Activated T-cell treated with anti-CD3 and anti-CD28 coated beads, Interleukin-2, amount 50 U/mL, for 24 hours (primary cell): ENCODE measurements around the gene FRAS1.
"Not testable (repeated sequence)": the region's sequence is repeated elsewhere in the genome, so short reads cannot be mapped to it uniquely, and the experiment has no call there.

ENCODE experiments used
- DNase-seq: peaks from one replicate; pipeline ENCODE4 v3.0.0-alpha.2; 2020
- H3K27ac Mint-ChIP-seq: 2 replicates; pipeline ENCODE4 v1.8.0; 2020; ENCODE audit warnings: mild to moderate bottlenecking, mixed read lengths
- H3K27me3 Mint-ChIP-seq: 2 replicates; pipeline ENCODE4 v1.8.0; 2020; ENCODE audit warnings: mixed read lengths
- H3K36me3 Mint-ChIP-seq: 2 replicates; pipeline ENCODE4 v1.8.0; 2020; ENCODE audit warnings: low read depth, mixed read lengths
- H3K4me1 Mint-ChIP-seq: 2 replicates; pipeline ENCODE4 v1.8.0; 2020; ENCODE audit warnings: low read depth, mixed read lengths
- H3K4me3 Mint-ChIP-seq: 2 replicates; pipeline ENCODE4 v1.8.0; 2020; ENCODE audit warnings: mild to moderate bottlenecking, moderate library complexity, mixed read lengths
- H3K9me3 Mint-ChIP-seq: 2 replicates; pipeline ENCODE4 v1.8.0; 2020; ENCODE audit warnings: mixed read lengths

FRAS1 gene

GRCh38 chr4:78155616-78156105, 98.5 kb downstream of the FRAS1 start:
- Mint-ChIP-seq H3K27ac (no peak overlapping the region), H3K4me1 (no peaks in the 10 kb centered on the region), H3K27me3 (peaks cover 17% of the 10 kb centered on the region), H3K36me3 (no peaks in the 10 kb centered on the region), H3K4me3 (no peak overlapping the region), H3K9me3 (no peaks in the 10 kb centered on the region)
- DNase-seq: no peak

DNA sequence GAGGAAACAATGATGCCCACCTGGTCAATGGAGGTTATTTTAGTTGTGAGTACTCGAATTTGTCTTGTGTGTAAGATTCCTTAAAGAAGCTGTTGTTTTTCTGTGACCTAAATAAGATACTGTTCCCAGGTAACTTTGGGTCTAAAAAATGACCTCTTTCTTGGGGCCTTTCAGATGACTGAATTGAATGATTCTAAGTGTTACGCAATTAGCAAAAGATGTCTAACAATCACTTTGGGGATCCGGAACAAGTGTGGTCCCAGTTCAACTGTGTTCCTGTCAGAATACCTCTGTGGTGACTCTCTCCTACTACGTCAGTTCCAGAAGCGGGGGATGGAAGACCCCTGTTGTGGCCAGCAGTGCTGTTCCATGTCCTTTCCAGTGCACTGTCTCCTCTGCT, 99.4 kb downstream of the FRAS1 start:
- no peak overlapping the region for H3K4me3 Mint-ChIP-seq
- no peaks in the 10 kb centered on the region for H3K9me3 Mint-ChIP-seq
- no peaks in the 10 kb centered on the region for H3K4me1 Mint-ChIP-seq
- no peaks in the 10 kb centered on the region for H3K36me3 Mint-ChIP-seq
- peaks cover 17% of the 10 kb centered on the region for H3K27me3 Mint-ChIP-seq
- no peak for DNase-seq
- H3K27ac Mint-ChIP-seq: no peak overlapping the region

GRCh38 chr4:78162342-78162741, 105.2 kb downstream of the FRAS1 start:
- no peak overlapping the region for H3K27ac Mint-ChIP-seq
- H3K36me3 Mint-ChIP-seq: no peaks in the 10 kb centered on the region
- no peak for DNase-seq
- H3K4me3 Mint-ChIP-seq: no peak overlapping the region
- H3K9me3 Mint-ChIP-seq: no peaks in the 10 kb centered on the region
- H3K27me3 Mint-ChIP-seq: peaks cover 18% of the 10 kb centered on the region
- no peaks in the 10 kb centered on the region for H3K4me1 Mint-ChIP-seq

DNA sequence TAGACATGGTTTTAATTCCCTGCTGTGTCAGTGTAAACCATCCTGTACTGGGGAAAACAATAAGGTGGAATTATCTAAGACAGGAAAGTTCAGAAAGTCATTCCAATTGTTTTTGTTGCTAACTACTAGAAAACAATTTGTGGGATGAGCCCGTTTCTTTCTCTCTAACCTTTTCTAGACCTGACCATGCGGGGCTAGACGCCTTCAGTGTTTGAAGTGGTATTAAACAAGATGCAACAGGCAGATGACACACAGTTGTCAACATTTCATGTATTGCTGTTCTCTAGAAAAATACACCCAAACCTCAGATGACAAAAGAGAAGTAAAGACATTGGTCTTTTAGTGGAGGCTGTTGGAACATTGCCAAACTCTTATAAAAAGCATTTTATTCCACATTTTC, 105.7 kb downstream of the FRAS1 start:
- Mint-ChIP-seq H3K4me3 (no peak overlapping the region), H3K36me3 (no peaks in the 10 kb centered on the region), H3K4me1 (no peaks in the 10 kb centered on the region), H3K27me3 (peaks cover 18% of the 10 kb centered on the region), H3K27ac (no peak overlapping the region), H3K9me3 (no peaks in the 10 kb centered on the region)
- no peak for DNase-seq

- Mint-ChIP-seq H3K27me3 (peaks cover 10% of the 10 kb centered on the region), H3K27ac (no peak overlapping the region), H3K9me3 (no peaks in the 10 kb centered on the region), H3K4me3 (no peak overlapping the region), H3K4me1 (no peaks in the 10 kb centered on the region), H3K36me3 (no peaks in the 10 kb centered on the region)
- DNase-seq: no peak
Measured at GRCh38 chr4:78165758-78166157, 108.6 kb downstream of the FRAS1 start.

GRCh38 chr4:78166622-78167021, 109.5 kb downstream of the FRAS1 start:
- DNase-seq: no peak
- no peaks in the 10 kb centered on the region for H3K9me3 Mint-ChIP-seq
- no peak overlapping the region for H3K27ac Mint-ChIP-seq
- no peaks in the 10 kb centered on the region for H3K4me1 Mint-ChIP-seq
- H3K27me3 Mint-ChIP-seq: peaks cover 11% of the 10 kb centered on the region
- H3K36me3 Mint-ChIP-seq: no peaks in the 10 kb centered on the region
- H3K4me3 Mint-ChIP-seq: no peak overlapping the region

DNA sequence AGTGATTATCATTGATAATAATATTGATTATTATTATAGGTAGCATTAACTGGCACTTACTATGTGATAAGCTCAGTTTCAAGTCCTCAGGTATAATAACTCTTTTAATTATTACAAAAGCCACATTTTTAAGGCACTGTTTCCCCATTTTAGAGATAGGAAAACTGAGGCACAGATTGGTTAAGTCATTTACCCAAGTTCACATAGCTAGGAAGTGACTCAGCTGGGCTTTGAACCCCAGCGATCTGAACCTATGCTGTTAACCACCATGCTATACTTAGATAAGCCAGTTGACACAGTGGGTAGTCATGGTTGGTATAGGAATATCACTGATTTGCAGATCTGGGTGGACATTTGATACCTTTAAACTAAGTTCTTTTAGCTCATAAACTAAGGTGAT, 110.4 kb downstream of the FRAS1 start:
- no peak overlapping the region for H3K4me3 Mint-ChIP-seq
- DNase-seq: no peak
- H3K4me1 Mint-ChIP-seq: no peaks in the 10 kb centered on the region
- H3K27ac Mint-ChIP-seq: no peak overlapping the region
- no peaks in the 10 kb centered on the region for H3K36me3 Mint-ChIP-seq
- H3K27me3 Mint-ChIP-seq: peaks cover 12% of the 10 kb centered on the region
- no peaks in the 10 kb centered on the region for H3K9me3 Mint-ChIP-seq

- no peak overlapping the region for H3K27ac Mint-ChIP-seq
- peaks cover 15% of the 10 kb centered on the region for H3K27me3 Mint-ChIP-seq
- H3K9me3 Mint-ChIP-seq: no peaks in the 10 kb centered on the region
- no peaks in the 10 kb centered on the region for H3K36me3 Mint-ChIP-seq
- no peak for DNase-seq
- H3K4me1 Mint-ChIP-seq: no peaks in the 10 kb centered on the region
- H3K4me3 Mint-ChIP-seq: no peak overlapping the region
Measured at GRCh38 chr4:78168029-78168428, 110.9 kb downstream of the FRAS1 start.

GRCh38 chr4:78169728-78170127, 112.6 kb downstream of the FRAS1 start:
- no peaks in the 10 kb centered on the region for H3K4me1 Mint-ChIP-seq
- H3K27ac Mint-ChIP-seq: no peak overlapping the region
- no peak for DNase-seq
- no peaks in the 10 kb centered on the region for H3K9me3 Mint-ChIP-seq
- no peaks in the 10 kb centered on the region for H3K36me3 Mint-ChIP-seq
- H3K4me3 Mint-ChIP-seq: no peak overlapping the region
- H3K27me3 Mint-ChIP-seq: peaks cover 15% of the 10 kb centered on the region

DNA sequence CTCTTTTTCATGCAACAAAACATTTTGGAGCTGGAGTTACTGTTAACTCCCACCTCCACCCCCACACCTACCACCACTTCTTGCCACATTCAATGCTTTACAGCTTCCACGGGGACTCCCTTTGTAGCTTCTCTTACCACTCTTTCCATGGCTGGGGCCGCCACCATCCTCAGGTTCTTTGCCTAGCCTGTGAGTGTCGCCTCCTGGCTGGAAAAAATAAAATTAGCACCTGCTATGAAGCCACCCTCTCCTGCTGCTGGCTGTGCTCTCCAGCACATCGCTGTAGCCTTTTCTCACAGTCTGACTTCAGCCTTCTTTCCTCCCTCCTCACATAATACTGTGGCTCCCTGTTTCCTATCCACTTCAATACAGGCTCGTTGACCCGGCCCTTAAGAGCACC, 114.4 kb downstream of the FRAS1 start:
- Mint-ChIP-seq H3K9me3 (no peaks in the 10 kb centered on the region), H3K27ac (no peak overlapping the region), H3K27me3 (peaks cover 15% of the 10 kb centered on the region), H3K4me3 (no peak overlapping the region), H3K4me1 (no peaks in the 10 kb centered on the region), H3K36me3 (no peaks in the 10 kb centered on the region)
- no peak for DNase-seq

- H3K4me1 Mint-ChIP-seq: no peaks in the 10 kb centered on the region
- H3K27ac Mint-ChIP-seq: no peak overlapping the region
- DNase-seq: no peak
- no peak overlapping the region for H3K4me3 Mint-ChIP-seq
- no peaks in the 10 kb centered on the region for H3K9me3 Mint-ChIP-seq
- peaks cover 8% of the 10 kb centered on the region for H3K27me3 Mint-ChIP-seq
- H3K36me3 Mint-ChIP-seq: no peaks in the 10 kb centered on the region
Measured at GRCh38 chr4:78174891-78175290, 117.8 kb downstream of the FRAS1 start.

DNA sequence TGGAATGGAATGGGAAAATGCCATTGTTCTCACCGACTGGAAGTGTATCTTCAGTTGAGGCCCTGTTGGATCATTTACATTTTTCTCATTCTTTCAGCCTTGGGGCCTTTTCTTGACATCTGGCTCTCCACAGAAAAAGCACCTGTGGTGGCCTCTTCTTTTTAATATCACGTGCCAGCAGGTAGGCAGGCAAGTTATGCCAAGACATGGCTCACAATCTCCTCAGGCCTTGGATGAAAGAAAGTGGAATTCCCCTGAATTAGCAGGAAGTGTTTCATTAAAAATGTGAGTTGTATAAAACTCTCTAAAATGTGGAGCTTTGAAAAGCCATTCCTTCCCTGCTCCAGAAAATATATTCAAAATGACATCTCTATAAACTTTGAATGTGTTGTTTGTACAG, 122.1 kb downstream of the FRAS1 start:
- Mint-ChIP-seq H3K9me3 (no peaks in the 10 kb centered on the region), H3K27ac (no peak overlapping the region), H3K27me3 (no peaks in the 10 kb centered on the region), H3K4me3 (no peak overlapping the region), H3K4me1 (no peaks in the 10 kb centered on the region), H3K36me3 (no peaks in the 10 kb centered on the region)
- DNase-seq: no peak

- H3K36me3 Mint-ChIP-seq, H3K4me1 Mint-ChIP-seq, H3K4me3 Mint-ChIP-seq, H3K27me3 Mint-ChIP-seq, DNase-seq, H3K9me3 Mint-ChIP-seq, H3K27ac Mint-ChIP-seq: not testable (repeated sequence)
Measured at GRCh38 chr4:78181681-78182234, 124.6 kb downstream of the FRAS1 start.

GRCh38 chr4:78184584-78184983, 127.5 kb downstream of the FRAS1 start:
- Mint-ChIP-seq H3K27ac (no peak overlapping the region), H3K36me3 (no peaks in the 10 kb centered on the region), H3K4me3 (no peak overlapping the region), H3K9me3 (no peaks in the 10 kb centered on the region), H3K27me3 (no peaks in the 10 kb centered on the region), H3K4me1 (no peaks in the 10 kb centered on the region)
- no peak for DNase-seq

DNA sequence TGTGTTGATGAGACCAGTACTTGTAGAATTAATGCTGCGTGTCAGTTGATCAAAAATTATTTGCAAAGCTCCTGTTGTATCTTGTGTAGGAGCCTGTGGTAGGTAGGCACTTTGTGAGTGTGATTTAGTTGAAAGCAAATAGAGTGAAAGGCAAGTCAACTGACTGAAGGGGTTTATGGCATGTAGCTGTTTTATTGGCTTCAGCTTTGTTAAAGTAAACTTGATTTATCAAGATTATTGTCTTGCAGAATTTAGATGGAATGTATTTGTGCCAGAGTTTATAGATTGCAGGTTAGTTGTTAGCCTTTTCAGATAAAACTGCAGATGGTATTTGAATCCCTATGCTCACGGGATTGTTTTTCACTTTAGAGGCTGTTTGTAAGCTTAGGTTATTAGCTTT, 128.0 kb downstream of the FRAS1 start:
- Mint-ChIP-seq H3K27me3 (no peaks in the 10 kb centered on the region), H3K4me3 (no peak overlapping the region), H3K4me1 (no peaks in the 10 kb centered on the region), H3K36me3 (no peaks in the 10 kb centered on the region), H3K9me3 (no peaks in the 10 kb centered on the region), H3K27ac (no peak overlapping the region)
- no peak for DNase-seq
